ENCODE measurements around the gene FEM1A. TPM values are rescaled to one million over a fixed set of nuclear protein-coding genes. Genes with fewer than 3 reads are reported as not detected.

The FEM1A gene
- polyA plus RNA-seq, 1 of the 3 experiments (the other 2 are of a cell fraction): 4.8 TPM

- H3K9ac ChIP-seq: no peak overlapping the region
- no peaks in the 10 kb centered on the region for H4K20me1 ChIP-seq (ENCODE audit: insufficient read depth)
- H3K4me2 ChIP-seq: peak overlapping the region; percentile 89
- H3K9me3 ChIP-seq: no peaks in the 10 kb centered on the region
- DNase-seq: no peak
- peak overlapping the region; percentile 44 to 56 for H3K4me3 ChIP-seq (ENCODE audit: low read depth in 2 of 2, low read length in 1 of 2)
- H2AFZ ChIP-seq (ENCODE audit: low read depth): peak overlapping the region; percentile 56; the same call in 1 of the 2 replicates
- no peaks in the 10 kb centered on the region for H3K9me2 ChIP-seq
- WGBS (ENCODE audit: low lambda C conversion rate): 18% methylated on average over 9 of the region's 10 CpGs
- H3K4me1 ChIP-seq (ENCODE audit: control insufficient read depth in 1 of 2, insufficient read depth in 2 of 2, low read depth in 1 of 2, low read length in 1 of 2): peaks cover 0 to 10% of the 10 kb centered on the region in 2 experiments; a peak in 1 of 4 replicates
- ChIA-PET CTCF (interaction anchor here (1.3 to 1.8 kb wide), 2 partner anchors 8 to 31 kb away, joined by 7 to 8 read pairs; partner anchors contain the start of gene FEM1A), POLR2A (interaction anchor here (2.8 kb wide), 1 partner anchor 9 kb away, joined by 16 read pairs; no protein-coding TSS in a partner anchor)
- H3F3A ChIP-seq (replicated peaks; ENCODE audit: insufficient read depth): no peaks in the 10 kb centered on the region
- no peaks in the 10 kb centered on the region for H3K79me2 ChIP-seq (ENCODE audit: insufficient read depth)
- H3K27me3 ChIP-seq (ENCODE audit: insufficient read depth): no peaks in the 10 kb centered on the region; the same call in 1 of the 2 replicates
- TF ChIP-seq SMC3 (IDR thresholded peaks at IDR 0.05; ENCODE audit: low read depth, low read length) (no peak), TEAD4 (IDR thresholded peaks at IDR 0.05; ENCODE audit: borderline replicate concordance, insufficient read depth) (no peak), PBX3 (IDR thresholded peaks at IDR 0.05) (no peak), FOXJ3 (CRISPR knock-in tag; IDR thresholded peaks at IDR 0.05) (no peak), RXRA (IDR thresholded peaks at IDR 0.05; ENCODE audit: borderline replicate concordance, low read depth) (no peak), REST (IDR thresholded peaks at IDR 0.05; ENCODE audit: low read depth, low read length) (no peak), GABPA (IDR thresholded peaks at IDR 0.05; ENCODE audit: low read depth) (no peak), IRF3 (IDR thresholded peaks at IDR 0.05; ENCODE audit: low read depth, low read length) (no peak), TCF12 (IDR thresholded peaks at IDR 0.05) (no peak), NFIC (IDR thresholded peaks at IDR 0.05; ENCODE audit: borderline replicate concordance) (no peak), ELF1 (IDR thresholded peaks at IDR 0.05) (no peak), FOSL2 (IDR thresholded peaks at IDR 0.05; ENCODE audit: borderline replicate concordance, low read depth) (no peak), GATA2 (CRISPR knock-in tag; IDR thresholded peaks at IDR 0.05) (no peak), JUND (IDR thresholded peaks at IDR 0.05) (no peak), MXI1 (IDR thresholded peaks at IDR 0.05; ENCODE audit: low read depth, low read length) (no peak), USF1 (IDR thresholded peaks at IDR 0.05; ENCODE audit: borderline replicate concordance, low read depth) (no peak), RAD21 (IDR thresholded peaks at IDR 0.05; ENCODE audit: low read length) (no peak), ZBTB33 (IDR thresholded peaks at IDR 0.05; ENCODE audit: borderline replicate concordance, low read depth) (no peak), EZH2phosphoT487 (IDR thresholded peaks at IDR 0.05; ENCODE audit: borderline replicate concordance, low read depth) (no peak)
- H3K27ac ChIP-seq (ENCODE audit: low read depth in 2 of 2, low read length in 1 of 2): peak overlapping the region in 1 of 2 experiments; percentile 61; a peak in 2 of 4 replicates
- no peaks in the 10 kb centered on the region for H3K36me3 ChIP-seq (replicated peaks in 1 of 2; ENCODE audit: control insufficient read depth in 1 of 2, insufficient read depth in 2 of 2, low read length in 1 of 2)
Measured at GRCh38 chr19:4760285-4760650, 31.3 kb upstream of the FEM1A start.

Measured in SK-N-SH (cell line).